Endothelial cell (in vitro differentiated cells): ENCODE data around the gene SCAMP1. TPM values are rescaled to one million over a fixed set of nuclear protein-coding genes. Genes with fewer than 3 reads are reported as not detected.

Source experiments
- DNase-seq: peaks from one replicate; pipeline ENCODE4 v3.0.0; 2021; ENCODE audit warnings: low spot score
- H3K27ac Mint-ChIP-seq: one replicate; pipeline ENCODE4 v1.8.0; 2021; ENCODE audit warnings: mixed read lengths, inconsistent platforms; ENCODE audit not compliant: unreplicated experiment
- H3K27me3 Mint-ChIP-seq: one replicate; pipeline ENCODE4 v1.8.0; 2021; ENCODE audit warnings: mild to moderate bottlenecking, moderate library complexity, mixed read lengths, inconsistent platforms; ENCODE audit not compliant: unreplicated experiment
- H3K36me3 Mint-ChIP-seq: one replicate; pipeline ENCODE4 v1.8.0; 2021; ENCODE audit warnings: mild to moderate bottlenecking, low read depth, mixed read lengths, inconsistent platforms; ENCODE audit not compliant: unreplicated experiment
- H3K4me1 Mint-ChIP-seq: one replicate; pipeline ENCODE4 v1.8.0; 2021; ENCODE audit warnings: mild to moderate bottlenecking, mixed read lengths, inconsistent platforms; ENCODE audit not compliant: unreplicated experiment
- H3K4me3 Mint-ChIP-seq: one replicate; pipeline ENCODE4 v1.8.0; 2021; ENCODE audit warnings: mild to moderate bottlenecking, mixed read lengths, inconsistent platforms; ENCODE audit not compliant: unreplicated experiment
- H3K9me3 Mint-ChIP-seq: one replicate; pipeline ENCODE4 v1.8.0; 2021; ENCODE audit warnings: mixed read lengths, inconsistent platforms; ENCODE audit not compliant: unreplicated experiment
- CTCF ChIP-seq: fragments of 200-600 bp; sonication (generic); IDR thresholded peaks from one replicate; pipeline ENCODE4 v1.5.0; 2021; ENCODE audit warnings: antibody characterized with exemption; ENCODE audit not compliant: unreplicated experiment
- total RNA-seq: library from RNA; stranded (reverse); fragmentation: NEBNext Ultra II Directional; extraction: Animal tissue kit (Norgen Biotek cat#: 25700); gene quantifications from one replicate; pipeline ENCODE4 v1.2.1, GENCODE V29; 2021; ENCODE audit not compliant: unreplicated experiment

The SCAMP1 gene
- total RNA-seq, 1 donor from 2014 or later = 30.6 TPM

GRCh38 chr5:78360924-78361630 is 660 bp downstream of the SCAMP1 start:
- Mint-ChIP-seq H3K4me3 (peak overlapping the region; percentile 93), H3K36me3 (peaks cover 5% of the 10 kb centered on the region), H3K9me3 (no peaks in the 10 kb centered on the region), H3K27ac (peak overlapping the region; percentile 69), H3K27me3 (peaks cover 8% of the 10 kb centered on the region), H3K4me1 (peaks cover 17% of the 10 kb centered on the region)
- TF ChIP-seq CTCF = no peak
- DNase-seq = peak; percentile 37

- H3K4me1 Mint-ChIP-seq = peaks cover 17% of the 10 kb centered on the region
- H3K36me3 Mint-ChIP-seq = peaks cover 5% of the 10 kb centered on the region
- peak overlapping the region; percentile 93 for H3K4me3 Mint-ChIP-seq
- no peak for TF ChIP-seq CTCF
- H3K27me3 Mint-ChIP-seq = peaks cover 8% of the 10 kb centered on the region
- DNase-seq = no peak
- no peaks in the 10 kb centered on the region for H3K9me3 Mint-ChIP-seq
- H3K27ac Mint-ChIP-seq = peak overlapping the region; percentile 69
Measured at GRCh38 chr5:78361631-78361993, 1.2 kb downstream of the SCAMP1 start.

- Mint-ChIP-seq H3K36me3 (peaks cover 5% of the 10 kb centered on the region), H3K27ac (no peak overlapping the region), H3K9me3 (no peaks in the 10 kb centered on the region), H3K4me1 (peaks cover 17% of the 10 kb centered on the region), H3K27me3 (peaks cover 8% of the 10 kb centered on the region), H3K4me3 (peak overlapping the region; percentile 93)
- no peak for DNase-seq
- TF ChIP-seq CTCF = no peak
Measured at GRCh38 chr5:78362220-78362619, 1.8 kb downstream of the SCAMP1 start.

- Mint-ChIP-seq H3K9me3 (no peaks in the 10 kb centered on the region), H3K4me3 (no peak overlapping the region), H3K4me1 (peaks cover 17% of the 10 kb centered on the region), H3K27ac (no peak overlapping the region), H3K27me3 (peaks cover 8% of the 10 kb centered on the region), H3K36me3 (peaks cover 5% of the 10 kb centered on the region)
- TF ChIP-seq CTCF = no peak
- no peak for DNase-seq
Measured at GRCh38 chr5:78364005-78364404, 3.6 kb downstream of the SCAMP1 start.

GRCh38 chr5:78367318-78367991 is 7.0 kb downstream of the SCAMP1 start:
- no peak for DNase-seq
- Mint-ChIP-seq H3K27me3 (no peaks in the 10 kb centered on the region), H3K4me1 (peaks cover 1% of the 10 kb centered on the region), H3K36me3 (no peaks in the 10 kb centered on the region), H3K4me3 (no peak overlapping the region), H3K9me3 (no peaks in the 10 kb centered on the region), H3K27ac (no peak overlapping the region)
- TF ChIP-seq CTCF = no peak
